EH (cell line): ENCODE results near the gene HEG1.

Experiments used
- DNase-seq: peaks from one replicate; pipeline ENCODE4 v3.0.0-alpha.2; 2015; ENCODE audit warnings: low read depth

The HEG1 gene

DNA sequence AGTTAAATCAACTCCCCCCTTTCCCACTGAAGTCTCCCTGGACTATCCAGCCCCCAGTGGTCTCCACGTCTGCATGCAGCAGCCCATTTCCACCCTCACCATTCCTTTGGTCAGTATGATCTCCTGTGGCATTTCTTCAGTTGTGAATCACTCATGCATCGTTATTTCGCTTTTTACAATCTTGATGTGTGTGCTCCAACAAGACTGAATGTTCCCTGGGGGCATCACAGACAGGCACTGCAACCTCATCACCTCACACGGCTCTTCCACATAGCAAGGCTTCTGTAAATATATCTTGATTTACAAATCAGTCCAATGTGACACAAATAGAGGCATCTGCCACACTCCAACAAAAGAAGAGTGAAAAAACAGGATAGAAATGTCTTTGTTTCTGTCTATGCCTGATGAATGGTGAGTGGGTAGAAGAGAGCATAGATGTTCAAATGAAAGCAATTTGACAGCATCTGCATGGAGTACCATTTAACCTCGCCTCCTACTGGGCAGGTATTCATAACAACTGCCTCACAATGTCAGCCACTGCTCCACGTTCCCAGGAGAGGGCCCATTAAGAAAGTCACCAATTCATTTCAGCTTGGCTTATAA is 5.2 kb downstream of the HEG1 start:
- peak; percentile 75 for DNase-seq

- DNase-seq: no peak
These were observed 7.5 kb downstream of the HEG1 start for GRCh38 chr3:125048282-125048681.

DNA sequence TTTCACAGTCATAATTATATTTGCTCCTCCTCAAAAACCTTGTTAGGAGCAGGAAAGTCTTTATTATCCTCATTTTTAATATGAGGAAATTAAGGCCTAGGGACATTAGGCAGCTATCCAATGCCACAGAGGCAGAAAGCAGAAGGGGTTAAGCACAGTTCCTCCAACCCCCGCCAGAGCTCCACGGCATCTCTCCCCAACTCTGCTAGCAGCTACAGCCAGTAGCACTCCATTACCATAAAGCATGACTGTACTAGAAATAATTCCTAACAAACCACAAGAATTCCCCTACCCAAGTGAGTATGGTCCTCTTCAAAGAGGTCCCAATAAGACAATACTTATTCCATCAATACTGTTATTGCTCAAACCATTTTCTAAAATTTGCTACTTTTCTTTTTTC is 9.8 kb downstream of the HEG1 start:
- peak; percentile 90 for DNase-seq

- DNase-seq: no peak
These were observed 10.6 kb downstream of the HEG1 start for GRCh38 chr3:125045194-125045593.

GRCh38 chr3:125043599-125044151 is 12.1 kb downstream of the HEG1 start:
- DNase-seq: no peak

GRCh38 chr3:125042725-125043406 is 12.9 kb downstream of the HEG1 start:
- DNase-seq: peak; percentile 78

DNA sequence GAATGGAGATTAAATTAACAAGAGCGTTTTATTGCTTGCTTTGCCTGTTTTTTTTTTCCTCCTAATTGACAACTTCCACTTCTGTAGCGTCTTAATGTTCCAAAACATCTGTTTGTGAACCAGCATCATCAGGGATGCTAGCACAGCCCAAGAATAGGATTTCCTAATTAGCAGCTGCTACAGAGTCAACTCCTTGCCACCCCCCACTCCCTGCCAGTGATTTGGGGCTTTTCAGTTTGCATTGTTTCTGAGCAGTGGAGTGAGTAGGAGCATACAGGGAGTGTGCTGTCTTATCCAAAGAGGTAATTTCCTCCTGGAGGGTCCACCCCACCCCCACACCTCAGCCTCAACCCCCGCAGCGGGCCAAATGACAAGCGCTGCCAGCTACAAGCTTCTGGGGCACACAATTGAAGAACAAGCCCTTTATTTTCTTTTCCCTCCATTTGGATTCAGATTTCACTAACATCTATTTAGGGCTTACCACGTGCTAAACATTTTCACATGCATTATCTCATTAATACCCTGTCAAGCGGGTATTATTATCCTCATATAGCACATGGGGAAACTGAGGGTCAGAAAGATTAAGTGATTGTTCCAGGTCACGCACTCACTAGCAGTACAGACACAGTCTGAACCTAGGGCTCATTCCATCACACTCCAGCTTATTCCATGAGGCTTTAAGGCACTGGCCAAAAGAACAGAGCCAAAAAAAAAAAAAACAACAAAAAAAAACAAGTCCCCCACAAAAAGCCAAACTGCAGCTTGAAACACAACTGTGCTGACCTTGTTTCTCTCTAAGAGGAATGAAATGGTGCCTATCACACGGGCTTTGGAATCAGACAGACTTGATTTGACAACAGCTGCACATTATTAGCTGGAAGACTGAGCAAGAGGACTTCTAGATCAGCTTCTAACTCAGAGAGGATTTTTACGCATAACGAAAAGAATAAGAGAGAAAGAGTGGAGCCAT is 16.4 kb downstream of the HEG1 start:
- peak; percentile 29 for DNase-seq

GRCh38 chr3:125037498-125038150 is 18.2 kb downstream of the HEG1 start:
- no peak for DNase-seq

GRCh38 chr3:125035217-125035616 is 20.6 kb downstream of the HEG1 start:
- no peak for DNase-seq

DNA sequence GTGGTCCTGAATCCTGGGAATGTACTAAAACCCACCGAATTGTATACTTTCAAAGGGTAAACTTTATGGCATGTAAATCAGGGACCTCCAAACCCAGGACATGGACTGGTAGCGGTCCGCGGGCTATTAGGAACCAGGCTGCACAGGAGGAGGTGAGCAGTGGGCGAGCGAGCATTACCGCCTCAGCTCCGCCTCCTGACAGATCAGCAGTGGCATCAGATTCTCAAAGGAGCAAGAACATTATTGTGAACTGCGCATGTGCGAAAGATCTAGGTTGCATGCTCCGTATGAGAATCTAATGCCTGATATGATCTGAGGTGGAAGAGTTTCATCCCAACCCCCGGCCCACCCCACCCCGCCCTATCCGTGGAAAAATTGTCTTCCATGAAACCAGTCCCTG is 22.2 kb downstream of the HEG1 start:
- DNase-seq: no peak

GRCh38 chr3:125033135-125033534 is 22.7 kb downstream of the HEG1 start:
- no peak for DNase-seq

DNA sequence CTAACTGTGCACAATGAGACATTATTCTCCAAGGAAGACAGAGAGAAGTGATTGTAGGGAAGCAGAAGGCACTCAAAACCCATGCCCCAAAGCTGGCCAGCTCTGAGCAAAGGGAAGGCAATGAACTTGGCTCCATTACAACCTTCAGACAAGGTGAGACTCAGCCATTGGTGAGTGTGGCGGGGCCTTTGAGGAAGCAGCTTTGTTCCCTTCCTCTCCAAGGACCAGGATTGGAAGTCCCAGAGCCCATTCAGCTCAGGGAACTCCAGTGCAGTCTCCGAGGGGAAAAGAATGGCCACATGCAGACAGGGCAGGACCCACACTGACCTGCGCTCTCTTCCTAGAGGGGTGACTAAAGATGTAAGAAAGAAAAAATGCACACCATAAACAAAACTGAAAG is 23.1 kb downstream of the HEG1 start:
- no peak for DNase-seq

GRCh38 chr3:125032100-125032643 is 23.6 kb downstream of the HEG1 start:
- peak; percentile 58 for DNase-seq

DNA sequence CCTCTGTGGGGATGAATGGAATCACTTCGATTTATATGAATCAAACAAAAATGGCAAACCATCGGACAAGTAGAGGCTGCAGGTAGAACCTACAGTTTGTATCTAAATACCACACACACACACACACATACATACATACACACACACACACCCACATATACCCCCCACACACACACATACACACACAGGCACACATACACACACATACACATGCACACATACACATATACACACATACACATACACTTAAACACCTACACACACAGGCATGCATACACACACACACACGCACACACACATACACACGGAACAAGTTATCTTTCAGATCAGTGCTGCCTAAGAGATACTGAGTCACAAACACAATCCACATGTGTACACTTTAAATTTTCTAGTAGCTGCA is 24.3 kb downstream of the HEG1 start:
- DNase-seq: no peak

DNA sequence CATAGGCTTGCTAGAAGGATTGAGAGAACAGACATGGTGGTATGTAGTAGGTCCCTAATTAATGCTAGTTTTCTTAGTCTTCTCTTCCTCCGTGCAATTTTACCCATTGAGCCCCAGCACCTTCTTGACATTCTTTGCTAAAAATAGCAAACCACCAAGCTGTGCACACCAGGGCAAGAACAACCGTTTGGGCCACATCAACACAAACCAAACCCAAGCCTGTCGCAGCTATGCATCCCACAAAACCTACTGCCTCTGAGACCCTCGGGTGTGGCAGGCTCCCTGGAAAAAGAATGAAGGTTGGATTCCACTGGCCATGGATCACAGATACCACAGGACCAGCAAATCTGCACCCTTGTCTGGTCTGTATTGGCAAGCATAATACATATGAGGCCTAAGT is 27.1 kb downstream of the HEG1 start:
- DNase-seq: peak; percentile 37

- DNase-seq: peak; percentile 71
These were observed 30.2 kb downstream of the HEG1 start for GRCh38 chr3:125025642-125026041.

DNA sequence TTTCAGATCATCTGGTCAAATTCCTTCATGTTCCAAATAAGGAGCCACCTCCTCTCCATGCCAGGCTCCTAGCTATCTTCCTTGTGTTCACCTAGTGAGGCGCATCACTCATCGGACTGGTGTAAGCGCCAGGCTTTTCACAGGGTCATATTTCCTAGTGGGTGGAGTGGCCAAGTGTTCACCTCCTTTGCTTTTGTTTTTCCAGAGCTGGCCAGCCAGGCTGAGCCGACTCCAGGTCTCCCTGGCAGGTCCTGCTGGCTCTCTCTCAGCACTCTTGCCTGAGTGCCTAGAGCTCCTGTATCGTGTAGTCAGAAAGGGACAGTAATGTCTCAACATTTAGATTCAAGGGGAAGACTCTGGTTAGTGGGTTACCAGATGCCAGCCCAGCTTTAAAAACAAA is 31.0 kb downstream of the HEG1 start:
- DNase-seq: no peak

GRCh38 chr3:125023833-125024555 is 31.8 kb downstream of the HEG1 start:
- no peak for DNase-seq

GRCh38 chr3:125022206-125022605 is 33.6 kb downstream of the HEG1 start:
- DNase-seq: no peak

- DNase-seq: no peak
These were observed 36.5 kb downstream of the HEG1 start for GRCh38 chr3:125019271-125019670.

DNA sequence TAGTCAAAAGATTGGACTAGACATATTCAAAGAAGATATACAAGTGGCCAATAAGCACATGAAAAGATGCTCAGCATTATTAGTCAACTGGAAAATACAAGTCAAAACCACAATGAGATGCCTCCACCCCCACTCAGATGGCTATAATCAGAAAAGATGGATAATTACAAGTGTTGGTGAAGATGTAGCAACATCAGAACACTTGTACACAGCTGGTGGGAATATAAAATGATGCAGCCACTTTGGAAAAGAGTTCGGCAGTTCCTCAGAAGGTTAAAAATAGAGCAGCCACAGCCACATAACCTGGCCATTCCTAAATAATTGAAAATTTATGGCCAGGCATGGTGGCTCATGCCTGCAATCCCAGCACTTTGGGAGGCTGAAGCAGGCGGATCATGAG is 38.4 kb downstream of the HEG1 start:
- DNase-seq: peak; percentile 37
